HFFc6 (cell line): Measurements from ENCODE around the gene GNG14. TPM values are rescaled to one million over a fixed set of nuclear protein-coding genes. Genes with fewer than 3 reads are reported as not detected.

Experiments used
- DNase-seq: peaks from one replicate; pipeline ENCODE4 v3.0.0-alpha.2; 2018
- H3K27ac Mint-ChIP-seq: 2 replicates; pipeline ENCODE4 v1.8.0; 2020; ENCODE audit warnings: mild to moderate bottlenecking, mixed read lengths
- H3K27me3 Mint-ChIP-seq: 2 replicates; pipeline ENCODE4 v1.8.0; 2021; ENCODE audit warnings: mild to moderate bottlenecking, moderate library complexity, mixed read lengths; ENCODE audit not compliant: insufficient read depth
- H3K36me3 Mint-ChIP-seq: 2 replicates; pipeline ENCODE4 v1.8.0; 2021; ENCODE audit warnings: low read depth, mixed read lengths
- H3K4me1 Mint-ChIP-seq: 2 replicates; pipeline ENCODE4 v1.8.0; 2020; ENCODE audit warnings: low read depth, mixed read lengths
- H3K4me3 Mint-ChIP-seq: 2 replicates; pipeline ENCODE4 v1.8.0; 2020; ENCODE audit warnings: mild to moderate bottlenecking, moderate library complexity, mixed read lengths
- H3K9me3 Mint-ChIP-seq: 2 replicates; pipeline ENCODE4 v1.8.0; 2020; ENCODE audit warnings: mild to moderate bottlenecking, mixed read lengths
- total RNA-seq, 6 experiments: library from RNA; stranded (reverse); fragmentation: NEBNext Ultra II Directional; extraction: Animal tissue kit (Norgen Biotek cat#: 25700); gene quantifications; 2 replicates in 1 of 6; 3 replicates in 5 of 6; pipeline ENCODE4 v1.2.3, GENCODE V29; 2021
- TF ChIP-seq, protein P1 (sequence below): fragments of 200-600 bp; sonication (generic); IDR thresholded peaks from 2 replicates; pipeline ENCODE4 v1.5.0; 2021; ENCODE audit warnings: antibody characterized with exemption, mild to moderate bottlenecking

Gene GNG14
- total RNA-seq, 6 experiments from 2014 or later: not detected

DNA sequence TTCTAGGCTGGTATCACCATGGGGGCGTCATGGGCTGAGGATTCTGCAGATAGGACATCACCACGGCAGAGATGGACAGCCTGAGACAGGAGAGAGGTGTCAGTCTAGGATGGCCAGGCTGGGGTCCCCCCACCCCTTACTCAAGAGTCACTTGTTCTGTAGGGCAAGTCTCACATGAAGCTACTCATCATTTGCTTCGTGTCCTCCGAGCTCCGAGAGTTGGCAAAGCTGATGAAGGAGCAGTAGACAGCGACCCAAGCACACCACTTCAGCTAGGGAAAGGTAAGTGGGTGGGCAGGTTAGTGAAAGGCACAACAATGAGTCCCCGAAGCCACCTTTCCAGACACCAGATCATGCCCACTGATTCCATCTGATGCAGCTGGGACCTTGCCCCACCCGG is 19.5 kb upstream of the GNG14 start:
- H3K4me1 Mint-ChIP-seq: peaks cover 45% of the 10 kb centered on the region
- TF ChIP-seq, protein P1, sequence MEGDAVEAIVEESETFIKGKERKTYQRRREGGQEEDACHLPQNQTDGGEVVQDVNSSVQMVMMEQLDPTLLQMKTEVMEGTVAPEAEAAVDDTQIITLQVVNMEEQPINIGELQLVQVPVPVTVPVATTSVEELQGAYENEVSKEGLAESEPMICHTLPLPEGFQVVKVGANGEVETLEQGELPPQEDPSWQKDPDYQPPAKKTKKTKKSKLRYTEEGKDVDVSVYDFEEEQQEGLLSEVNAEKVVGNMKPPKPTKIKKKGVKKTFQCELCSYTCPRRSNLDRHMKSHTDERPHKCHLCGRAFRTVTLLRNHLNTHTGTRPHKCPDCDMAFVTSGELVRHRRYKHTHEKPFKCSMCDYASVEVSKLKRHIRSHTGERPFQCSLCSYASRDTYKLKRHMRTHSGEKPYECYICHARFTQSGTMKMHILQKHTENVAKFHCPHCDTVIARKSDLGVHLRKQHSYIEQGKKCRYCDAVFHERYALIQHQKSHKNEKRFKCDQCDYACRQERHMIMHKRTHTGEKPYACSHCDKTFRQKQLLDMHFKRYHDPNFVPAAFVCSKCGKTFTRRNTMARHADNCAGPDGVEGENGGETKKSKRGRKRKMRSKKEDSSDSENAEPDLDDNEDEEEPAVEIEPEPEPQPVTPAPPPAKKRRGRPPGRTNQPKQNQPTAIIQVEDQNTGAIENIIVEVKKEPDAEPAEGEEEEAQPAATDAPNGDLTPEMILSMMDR: no peak
- peaks cover 7% of the 10 kb centered on the region for H3K36me3 Mint-ChIP-seq
- peak overlapping the region; percentile 95 for H3K4me3 Mint-ChIP-seq
- H3K27ac Mint-ChIP-seq: peak overlapping the region; percentile 100
- peaks cover 4% of the 10 kb centered on the region; the same call in 1 of the 2 replicates for H3K27me3 Mint-ChIP-seq
- DNase-seq: no peak
- H3K9me3 Mint-ChIP-seq: no peaks in the 10 kb centered on the region

DNA sequence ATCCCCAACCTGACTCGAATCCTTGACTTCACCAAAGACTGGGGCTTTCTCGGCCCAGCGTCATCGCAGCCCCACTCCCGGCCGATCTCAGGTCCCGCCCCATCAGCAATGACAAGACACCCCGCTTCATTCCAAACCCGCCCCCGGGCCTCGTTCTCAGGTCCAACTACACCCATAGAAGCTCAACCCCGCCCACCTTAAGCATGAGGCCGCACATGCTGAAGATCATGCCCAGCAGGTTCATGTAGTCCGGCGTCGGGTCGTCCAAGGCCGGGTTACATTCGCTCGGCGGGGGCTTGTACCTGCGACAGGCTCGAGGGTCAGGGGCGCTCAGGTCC is 18.9 kb upstream of the GNG14 start:
- H3K27me3 Mint-ChIP-seq: peaks cover 4% of the 10 kb centered on the region; the same call in 1 of the 2 replicates

DNA sequence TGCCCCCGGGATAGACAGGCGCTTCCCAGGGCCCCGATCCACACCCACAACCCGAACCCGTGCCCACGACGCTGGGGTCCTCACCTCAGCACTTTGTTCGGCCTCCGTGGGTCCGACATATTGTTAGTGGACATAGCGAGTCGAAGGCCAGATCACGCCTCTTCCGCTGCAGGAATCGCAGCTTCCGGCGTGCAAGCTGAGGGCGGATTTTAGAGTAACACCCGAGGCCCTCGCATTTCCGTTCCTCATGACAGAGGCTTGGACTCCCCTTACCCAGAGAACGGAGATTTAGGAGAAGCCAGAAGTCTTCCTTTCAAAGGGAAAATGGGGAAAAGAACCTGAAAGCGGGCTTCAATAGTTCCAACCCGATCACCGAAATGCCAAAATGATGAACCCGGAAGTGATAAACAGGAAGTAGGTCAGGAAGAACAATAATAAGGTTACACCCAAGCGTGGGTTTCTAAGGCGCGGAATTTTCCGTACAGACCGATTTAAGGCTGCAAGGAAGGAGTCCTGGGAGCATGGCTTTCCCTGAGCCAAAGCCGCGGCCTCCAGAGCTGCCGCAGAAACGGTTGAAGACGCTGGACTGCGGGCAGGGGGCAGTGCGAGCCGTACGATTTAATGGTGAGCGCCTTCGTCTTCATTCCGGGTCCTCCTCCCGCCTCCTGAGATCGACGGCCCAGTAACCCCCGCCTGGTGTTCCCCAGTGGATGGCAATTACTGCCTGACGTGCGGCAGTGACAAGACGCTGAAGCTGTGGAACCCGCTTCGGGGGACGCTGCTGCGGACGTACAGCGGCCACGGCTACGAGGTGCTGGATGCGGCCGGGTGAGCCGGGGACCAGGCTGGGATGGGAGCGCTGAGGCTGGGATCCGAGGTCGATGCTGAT is 18.3 kb upstream of the GNG14 start:
- Mint-ChIP-seq H3K9me3 (no peaks in the 10 kb centered on the region), H3K27me3 (peaks cover 4% of the 10 kb centered on the region; the same call in 1 of the 2 replicates), H3K36me3 (peaks cover 10% of the 10 kb centered on the region), H3K4me1 (peaks cover 45% of the 10 kb centered on the region), H3K27ac (peak overlapping the region; percentile 100), H3K4me3 (peak overlapping the region; percentile 95)
- DNase-seq: peak; percentile 68
- TF ChIP-seq, protein P1: peak; percentile 46

More for the DNA sequence above, 18.9 kb upstream of the GNG14 start:
- Mint-ChIP-seq H3K36me3 (peaks cover 7% of the 10 kb centered on the region), H3K4me3 (peak overlapping the region; percentile 95), H3K4me1 (peaks cover 45% of the 10 kb centered on the region), H3K9me3 (no peaks in the 10 kb centered on the region), H3K27ac (peak overlapping the region; percentile 100)
- TF ChIP-seq, protein P1: no peak
- peak; percentile 72 for DNase-seq

DNA sequence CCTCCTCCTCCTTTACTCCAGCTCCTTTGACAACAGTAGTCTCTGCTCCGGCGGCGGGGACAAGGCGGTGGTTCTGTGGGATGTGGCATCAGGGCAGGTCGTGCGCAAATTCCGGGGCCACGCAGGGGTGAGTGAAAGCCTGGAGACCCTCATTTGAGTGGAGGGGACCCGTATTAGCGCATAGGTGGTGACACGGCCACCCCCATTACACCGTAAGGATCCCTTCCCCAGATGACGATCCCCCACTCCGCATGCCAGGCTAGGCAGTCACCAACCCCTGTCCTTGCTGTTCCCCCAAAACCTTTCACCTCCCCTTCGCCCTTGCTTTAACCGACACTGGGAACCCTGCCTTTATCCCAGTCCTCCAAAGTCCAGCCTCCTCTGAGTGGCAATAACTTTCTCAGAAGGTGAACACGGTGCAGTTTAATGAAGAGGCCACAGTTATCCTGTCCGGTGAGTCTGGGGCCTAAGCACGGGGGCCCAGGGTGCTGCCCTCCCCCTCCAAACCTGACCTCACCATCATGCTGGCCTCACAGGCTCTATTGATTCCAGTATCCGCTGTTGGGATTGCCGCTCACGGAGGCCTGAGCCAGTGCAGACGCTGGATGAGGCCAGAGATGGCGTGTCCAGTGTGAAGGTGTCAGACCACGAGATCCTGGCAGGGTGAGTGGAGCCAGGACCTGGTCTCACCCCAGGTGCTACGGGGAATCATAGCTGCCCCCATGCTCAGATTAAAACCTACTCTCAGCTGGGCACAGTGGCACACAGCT is 17.5 kb upstream of the GNG14 start:
- TF ChIP-seq, protein P1: no peak
- no peak for DNase-seq
- H3K27ac Mint-ChIP-seq: peak overlapping the region; percentile 100
- peaks cover 13% of the 10 kb centered on the region for H3K36me3 Mint-ChIP-seq
- H3K4me1 Mint-ChIP-seq: peaks cover 45% of the 10 kb centered on the region
- H3K27me3 Mint-ChIP-seq: peaks cover 4% of the 10 kb centered on the region
- no peaks in the 10 kb centered on the region for H3K9me3 Mint-ChIP-seq
- H3K4me3 Mint-ChIP-seq: peak overlapping the region; percentile 95

DNA sequence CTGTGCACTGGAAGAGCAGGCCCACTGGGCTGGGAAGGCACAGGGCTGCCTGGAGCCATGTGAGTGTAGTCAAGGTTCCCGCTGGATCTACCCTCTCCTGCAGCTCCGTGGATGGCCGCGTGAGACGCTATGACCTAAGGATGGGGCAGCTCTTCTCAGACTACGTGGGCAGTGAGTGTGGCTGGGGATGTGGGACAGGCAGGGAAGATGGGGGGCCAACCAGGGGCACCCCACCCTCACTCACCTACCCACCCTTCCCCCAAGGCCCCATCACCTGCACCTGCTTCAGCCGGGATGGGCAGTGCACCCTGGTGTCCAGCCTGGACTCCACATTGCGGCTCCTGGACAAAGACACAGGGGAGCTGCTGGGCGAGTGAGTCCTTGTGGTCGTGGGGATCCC is 15.1 kb upstream of the GNG14 start:
- TF ChIP-seq, protein P1: no peak
- Mint-ChIP-seq H3K36me3 (peaks cover 13% of the 10 kb centered on the region), H3K4me3 (no peak overlapping the region), H3K9me3 (no peaks in the 10 kb centered on the region), H3K27me3 (peaks cover 4% of the 10 kb centered on the region), H3K4me1 (peaks cover 25% of the 10 kb centered on the region), H3K27ac (no peak overlapping the region)
- no peak for DNase-seq
